ENCODE results near the gene OSBP2.

DNA sequence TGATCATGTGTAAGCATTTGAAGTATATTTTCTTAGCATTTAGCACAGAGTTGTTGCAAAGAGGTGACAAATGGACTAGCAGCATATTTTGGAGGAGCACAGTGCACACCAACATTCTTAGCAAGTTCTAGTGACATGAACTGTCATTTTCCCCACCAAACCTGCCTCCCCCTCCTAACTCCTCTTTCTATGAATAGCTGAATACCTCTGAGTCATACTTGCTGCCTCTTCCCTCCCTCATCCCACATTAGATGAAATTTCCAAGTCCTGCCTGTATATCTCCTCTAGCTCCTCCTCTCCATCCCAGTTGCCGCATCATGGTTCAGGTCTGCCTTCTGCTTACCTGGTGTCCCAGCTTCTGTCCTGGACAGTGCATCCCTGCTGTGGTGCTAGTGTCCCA is 7.2 kb downstream of the OSBP2 start:
- TF ChIP-seq, protein P1, sequence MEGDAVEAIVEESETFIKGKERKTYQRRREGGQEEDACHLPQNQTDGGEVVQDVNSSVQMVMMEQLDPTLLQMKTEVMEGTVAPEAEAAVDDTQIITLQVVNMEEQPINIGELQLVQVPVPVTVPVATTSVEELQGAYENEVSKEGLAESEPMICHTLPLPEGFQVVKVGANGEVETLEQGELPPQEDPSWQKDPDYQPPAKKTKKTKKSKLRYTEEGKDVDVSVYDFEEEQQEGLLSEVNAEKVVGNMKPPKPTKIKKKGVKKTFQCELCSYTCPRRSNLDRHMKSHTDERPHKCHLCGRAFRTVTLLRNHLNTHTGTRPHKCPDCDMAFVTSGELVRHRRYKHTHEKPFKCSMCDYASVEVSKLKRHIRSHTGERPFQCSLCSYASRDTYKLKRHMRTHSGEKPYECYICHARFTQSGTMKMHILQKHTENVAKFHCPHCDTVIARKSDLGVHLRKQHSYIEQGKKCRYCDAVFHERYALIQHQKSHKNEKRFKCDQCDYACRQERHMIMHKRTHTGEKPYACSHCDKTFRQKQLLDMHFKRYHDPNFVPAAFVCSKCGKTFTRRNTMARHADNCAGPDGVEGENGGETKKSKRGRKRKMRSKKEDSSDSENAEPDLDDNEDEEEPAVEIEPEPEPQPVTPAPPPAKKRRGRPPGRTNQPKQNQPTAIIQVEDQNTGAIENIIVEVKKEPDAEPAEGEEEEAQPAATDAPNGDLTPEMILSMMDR (IDR thresholded peaks at IDR 0.05) = no peak
- no peak for TF ChIP-seq EZH2 (IDR thresholded peaks at IDR 0.05)
- no peak for TF ChIP-seq EZH2phosphoT487 (IDR thresholded peaks at IDR 0.05)

All from neural progenitor cell (in vitro differentiated cells).